Measurements from ENCODE around the gene NDEL1.

Gene NDEL1

DNA sequence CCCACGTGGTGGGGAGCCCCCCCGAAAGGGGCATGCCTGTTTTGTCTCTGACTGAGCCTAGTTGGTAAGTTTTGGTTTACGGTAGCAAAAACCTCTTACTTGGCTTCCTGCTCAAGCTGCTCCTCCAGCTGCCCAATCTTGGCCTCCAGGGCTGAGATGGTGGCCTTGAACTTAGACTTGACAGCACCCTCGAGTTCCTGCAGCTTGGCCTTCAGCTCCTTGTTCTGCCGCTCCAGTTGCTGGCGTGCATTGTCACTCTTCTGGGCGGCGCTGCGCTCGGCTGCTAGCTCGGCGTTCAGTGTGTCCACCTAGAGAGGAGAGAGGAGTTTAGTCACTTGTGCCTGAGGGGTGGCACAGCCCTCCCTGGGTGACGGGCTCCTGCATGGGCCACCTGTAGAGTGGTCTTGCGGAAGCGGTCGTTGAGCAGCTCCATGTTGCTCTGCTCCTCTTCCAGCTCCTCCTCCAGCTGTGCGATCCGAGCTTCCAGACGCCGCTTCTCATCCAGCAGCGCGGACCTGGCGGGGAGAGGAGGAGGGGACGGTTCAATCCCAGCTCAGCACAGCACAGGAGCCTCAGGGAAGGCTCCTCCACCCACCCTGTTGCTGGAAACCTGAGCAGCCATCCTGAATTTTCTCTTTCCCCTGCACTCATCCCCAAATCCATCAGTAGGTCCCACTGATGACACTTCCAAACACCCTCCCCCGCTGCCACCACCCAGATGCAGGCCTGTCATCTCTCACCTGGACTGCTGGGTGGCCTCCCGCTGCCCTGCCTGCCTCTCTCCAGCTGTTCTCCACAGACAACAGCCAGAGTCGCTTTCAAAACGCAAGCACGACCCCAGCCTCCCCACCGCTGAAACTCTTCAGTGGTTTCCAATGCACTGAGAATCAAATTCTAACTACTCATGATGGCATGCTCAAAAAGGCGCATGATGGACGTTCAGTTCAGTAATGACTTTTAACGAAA lies 44.6 kb downstream of the NDEL1 start:
- Histone ChIP-seq H3K4me3 (ENCODE audit: low read length) (no peak overlapping the region), H3K36me3 (ENCODE audit: insufficient read depth, low read length) (peaks cover 100% of the 10 kb centered on the region), H3K9me3 (ENCODE audit: insufficient read depth, low read depth, low read length) (peaks cover 3% of the 10 kb centered on the region; the same call in 1 of the 2 replicates), H3K27ac (ENCODE audit: low read depth, low read length) (no peak overlapping the region), H3K9ac (ENCODE audit: low read depth, low read length) (no peak overlapping the region), H3K27me3 (ENCODE audit: insufficient read depth, low read length) (no peaks in the 10 kb centered on the region), H3K4me1 (ENCODE audit: insufficient read depth, low read length) (no peaks in the 10 kb centered on the region)
- WGBS, result 95% methylated on average over 33 of the region's 33 CpGs

DNA sequence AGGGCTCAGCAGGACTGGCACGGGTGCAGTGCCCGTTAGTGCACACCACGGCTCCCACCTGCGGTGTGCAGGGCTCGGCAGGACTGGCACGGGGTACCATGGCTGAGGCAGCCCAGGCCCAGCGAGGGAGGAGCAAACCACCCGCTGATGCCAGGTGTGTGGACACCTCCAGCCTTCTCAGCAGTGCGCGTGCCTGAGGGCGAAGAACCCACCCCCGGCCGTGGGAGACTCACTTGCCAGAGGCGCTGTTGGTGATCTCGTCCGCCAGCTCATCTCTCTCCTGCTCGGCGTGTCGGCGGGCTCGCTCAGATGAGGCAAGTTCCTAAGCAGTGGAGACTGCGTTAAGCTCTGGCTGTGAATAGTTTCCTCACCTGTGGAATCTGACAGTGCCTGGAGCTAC lies 45.4 kb downstream of the NDEL1 start:
- H3K36me3 ChIP-seq (ENCODE audit: insufficient read depth, low read length), result peaks cover 100% of the 10 kb centered on the region
- WGBS, result 92% methylated on average over 21 of the region's 22 CpGs

GRCh38 chr17:8481703-8482102 lies 46.0 kb downstream of the NDEL1 start:
- H3K9me3 ChIP-seq (ENCODE audit: insufficient read depth, low read depth, low read length), result peaks cover 3% of the 10 kb centered on the region; the same call in 1 of the 2 replicates
- H3K4me1 ChIP-seq (ENCODE audit: insufficient read depth, low read length), result no peaks in the 10 kb centered on the region
- no peaks in the 10 kb centered on the region for H3K27me3 ChIP-seq (ENCODE audit: insufficient read depth, low read length)
- no peak overlapping the region for H3K27ac ChIP-seq (ENCODE audit: low read depth, low read length)
- WGBS, result 95% methylated on average over 5 of the region's 5 CpGs
- no peak overlapping the region for H3K4me3 ChIP-seq (ENCODE audit: low read length)
- H3K9ac ChIP-seq (ENCODE audit: low read depth, low read length), result no peak overlapping the region
- H3K36me3 ChIP-seq (ENCODE audit: insufficient read depth, low read length), result peaks cover 100% of the 10 kb centered on the region

More for the DNA sequence above, 45.4 kb downstream of the NDEL1 start:
- peaks cover 3% of the 10 kb centered on the region; the same call in 1 of the 2 replicates for H3K9me3 ChIP-seq (ENCODE audit: insufficient read depth, low read depth, low read length)
- no peak overlapping the region for H3K9ac ChIP-seq (ENCODE audit: low read depth, low read length)
- H3K4me1 ChIP-seq (ENCODE audit: insufficient read depth, low read length), result no peaks in the 10 kb centered on the region
- no peak overlapping the region for H3K27ac ChIP-seq (ENCODE audit: low read depth, low read length)
- no peak overlapping the region for H3K4me3 ChIP-seq (ENCODE audit: low read length)
- H3K27me3 ChIP-seq (ENCODE audit: insufficient read depth, low read length), result no peaks in the 10 kb centered on the region

DNA sequence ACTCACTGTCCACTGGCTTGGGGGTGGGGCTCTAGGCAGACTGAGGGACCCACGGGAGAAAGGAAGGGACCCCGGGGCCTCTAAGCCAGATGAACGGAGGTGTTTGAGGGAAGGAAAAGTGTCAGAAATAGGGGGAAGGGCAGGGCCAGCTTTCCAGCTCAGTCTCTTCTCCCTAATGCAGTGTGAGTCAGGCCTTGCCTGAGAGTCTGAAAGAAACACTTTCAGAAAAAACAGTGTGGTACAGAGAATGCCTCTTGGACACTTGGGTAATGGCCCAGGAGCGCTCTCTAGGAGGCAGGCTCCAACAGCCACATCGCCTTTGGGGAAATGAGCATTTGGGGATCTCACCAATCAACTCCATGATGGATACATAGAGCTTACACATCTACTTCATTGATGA lies 46.9 kb downstream of the NDEL1 start:
- no peaks in the 10 kb centered on the region for H3K27me3 ChIP-seq (ENCODE audit: insufficient read depth, low read length)
- H3K4me1 ChIP-seq (ENCODE audit: insufficient read depth, low read length), result no peaks in the 10 kb centered on the region
- peaks cover 100% of the 10 kb centered on the region for H3K36me3 ChIP-seq (ENCODE audit: insufficient read depth, low read length)
- no peak overlapping the region for H3K27ac ChIP-seq (ENCODE audit: low read depth, low read length)
- no peak overlapping the region for H3K9ac ChIP-seq (ENCODE audit: low read depth, low read length)
- 96% methylated on average over 5 of the region's 5 CpGs for WGBS
- H3K9me3 ChIP-seq (ENCODE audit: insufficient read depth, low read depth, low read length), result peaks cover 3% of the 10 kb centered on the region; the same call in 1 of the 2 replicates
- H3K4me3 ChIP-seq (ENCODE audit: low read length), result no peak overlapping the region

DNA sequence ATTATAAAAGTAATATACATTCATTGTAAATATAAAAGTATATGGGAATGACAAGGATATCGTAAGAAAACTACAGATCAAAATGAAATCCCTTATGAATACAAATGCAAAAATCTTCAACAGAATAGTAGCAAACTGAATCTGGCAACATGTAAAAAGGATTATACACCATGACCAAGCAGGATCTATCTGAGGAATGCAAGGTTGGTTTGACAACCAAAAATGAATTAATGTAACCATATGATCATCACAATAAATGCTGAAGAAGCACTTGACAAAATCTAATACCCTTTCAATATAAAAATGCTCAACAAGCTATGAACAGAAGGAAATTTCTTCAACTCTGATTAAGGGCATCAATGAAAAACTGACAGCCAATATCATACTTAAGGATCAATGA lies 48.8 kb downstream of the NDEL1 start:
- no peaks in the 10 kb centered on the region for H3K4me1 ChIP-seq (ENCODE audit: insufficient read depth, low read length)
- no peak overlapping the region for H3K27ac ChIP-seq (ENCODE audit: low read depth, low read length)
- H3K36me3 ChIP-seq (ENCODE audit: insufficient read depth, low read length), result peaks cover 100% of the 10 kb centered on the region
- no peak overlapping the region for H3K4me3 ChIP-seq (ENCODE audit: low read length)
- no CpG with 5 or more reads among the region's 1 CpG for WGBS
- H3K9ac ChIP-seq (ENCODE audit: low read depth, low read length), result no peak overlapping the region
- no peaks in the 10 kb centered on the region for H3K27me3 ChIP-seq (ENCODE audit: insufficient read depth, low read length)
- H3K9me3 ChIP-seq (ENCODE audit: insufficient read depth, low read depth, low read length), result peaks cover 3% of the 10 kb centered on the region; the same call in 1 of the 2 replicates

GRCh38 chr17:8485491-8485890 lies 49.8 kb downstream of the NDEL1 start:
- Histone ChIP-seq H3K36me3 (ENCODE audit: insufficient read depth, low read length) (peaks cover 100% of the 10 kb centered on the region), H3K27me3 (ENCODE audit: insufficient read depth, low read length) (no peaks in the 10 kb centered on the region), H3K4me3 (ENCODE audit: low read length) (no peak overlapping the region), H3K9ac (ENCODE audit: low read depth, low read length) (no peak overlapping the region), H3K4me1 (ENCODE audit: insufficient read depth, low read length) (no peaks in the 10 kb centered on the region), H3K27ac (ENCODE audit: low read depth, low read length) (no peak overlapping the region), H3K9me3 (ENCODE audit: insufficient read depth, low read depth, low read length) (peaks cover 3% of the 10 kb centered on the region; the same call in 1 of the 2 replicates)
- WGBS, result 100% methylated on average over 1 of the region's 1 CpG

GRCh38 chr17:8487130-8487645 lies 51.5 kb downstream of the NDEL1 start:
- H3K9me3 ChIP-seq (ENCODE audit: insufficient read depth, low read depth, low read length), result peaks cover 3% of the 10 kb centered on the region; the same call in 1 of the 2 replicates
- 88% methylated on average over 19 of the region's 19 CpGs for WGBS
- H3K9ac ChIP-seq (ENCODE audit: low read depth, low read length), result no peak overlapping the region
- H3K36me3 ChIP-seq (ENCODE audit: insufficient read depth, low read length), result peaks cover 100% of the 10 kb centered on the region
- no peaks in the 10 kb centered on the region for H3K27me3 ChIP-seq (ENCODE audit: insufficient read depth, low read length)
- no peak overlapping the region for H3K4me3 ChIP-seq (ENCODE audit: low read length)
- H3K27ac ChIP-seq (ENCODE audit: low read depth, low read length), result no peak overlapping the region
- no peaks in the 10 kb centered on the region for H3K4me1 ChIP-seq (ENCODE audit: insufficient read depth, low read length)

DNA sequence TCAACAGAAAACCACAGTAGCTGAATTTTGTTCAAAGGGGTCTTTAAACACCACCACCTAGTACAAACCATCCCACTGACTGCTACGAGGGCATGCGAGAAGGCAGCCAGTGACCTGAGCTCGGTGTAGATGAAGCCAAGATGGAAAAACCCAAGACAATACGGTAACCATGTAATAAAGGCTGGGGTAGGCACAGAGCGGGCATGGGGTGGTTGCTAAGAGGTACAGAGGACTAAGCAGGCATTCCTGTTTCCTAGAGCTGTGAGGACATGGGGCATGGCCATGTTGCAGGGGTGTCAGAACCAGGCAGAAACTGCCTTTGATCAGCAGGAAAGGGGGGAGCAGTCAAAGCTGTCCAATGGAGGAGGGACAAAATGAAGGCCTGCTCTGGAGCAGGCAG lies 52.1 kb downstream of the NDEL1 start:
- WGBS, result 97% methylated on average over 5 of the region's 5 CpGs
- peaks cover 100% of the 10 kb centered on the region for H3K36me3 ChIP-seq (ENCODE audit: insufficient read depth, low read length)

DNA sequence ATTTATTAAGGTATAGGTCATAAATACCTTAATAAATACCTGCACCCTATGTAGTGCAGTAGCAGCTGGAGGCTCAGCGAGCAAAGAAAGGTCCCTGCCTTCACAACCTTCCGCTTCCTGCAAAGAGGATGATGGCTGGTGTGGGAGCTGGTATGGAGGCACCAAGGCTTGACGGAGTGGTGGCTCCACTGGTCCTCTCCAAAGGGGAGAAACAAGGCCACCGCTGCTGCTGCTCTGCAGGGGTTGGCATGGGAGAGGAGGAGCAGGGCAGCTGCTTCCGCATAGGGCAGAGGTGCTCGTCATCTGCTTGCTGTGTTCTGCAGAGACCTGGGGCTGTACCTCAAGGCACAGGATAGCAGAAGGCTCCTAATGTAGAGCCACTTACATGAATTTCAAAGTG lies 52.8 kb downstream of the NDEL1 start:
- 97% methylated on average over 6 of the region's 6 CpGs for WGBS
- H3K4me3 ChIP-seq (ENCODE audit: low read length), result no peak overlapping the region
- H3K4me1 ChIP-seq (ENCODE audit: insufficient read depth, low read length), result no peaks in the 10 kb centered on the region
- H3K9me3 ChIP-seq (ENCODE audit: insufficient read depth, low read depth, low read length), result peaks cover 3% of the 10 kb centered on the region; the same call in 1 of the 2 replicates
- H3K27ac ChIP-seq (ENCODE audit: low read depth, low read length), result no peak overlapping the region
- H3K27me3 ChIP-seq (ENCODE audit: insufficient read depth, low read length), result no peaks in the 10 kb centered on the region
- H3K36me3 ChIP-seq (ENCODE audit: insufficient read depth, low read length), result peaks cover 100% of the 10 kb centered on the region
- H3K9ac ChIP-seq (ENCODE audit: low read depth, low read length), result no peak overlapping the region

More for the DNA sequence above, 52.1 kb downstream of the NDEL1 start:
- H3K4me1 ChIP-seq (ENCODE audit: insufficient read depth, low read length), result no peaks in the 10 kb centered on the region
- H3K4me3 ChIP-seq (ENCODE audit: low read length), result no peak overlapping the region
- no peaks in the 10 kb centered on the region for H3K27me3 ChIP-seq (ENCODE audit: insufficient read depth, low read length)
- H3K27ac ChIP-seq (ENCODE audit: low read depth, low read length), result no peak overlapping the region
- H3K9ac ChIP-seq (ENCODE audit: low read depth, low read length), result no peak overlapping the region
- peaks cover 3% of the 10 kb centered on the region; the same call in 1 of the 2 replicates for H3K9me3 ChIP-seq (ENCODE audit: insufficient read depth, low read depth, low read length)

GRCh38 chr17:8488901-8489300 lies 53.2 kb downstream of the NDEL1 start:
- H3K4me3 ChIP-seq (ENCODE audit: low read length), result no peak overlapping the region
- H3K9me3 ChIP-seq (ENCODE audit: insufficient read depth, low read depth, low read length), result peaks cover 3% of the 10 kb centered on the region; the same call in 1 of the 2 replicates
- no peak overlapping the region for H3K9ac ChIP-seq (ENCODE audit: low read depth, low read length)
- no peaks in the 10 kb centered on the region for H3K4me1 ChIP-seq (ENCODE audit: insufficient read depth, low read length)
- H3K27ac ChIP-seq (ENCODE audit: low read depth, low read length), result no peak overlapping the region
- WGBS, result 90% methylated on average over 4 of the region's 4 CpGs
- H3K27me3 ChIP-seq (ENCODE audit: insufficient read depth, low read length), result no peaks in the 10 kb centered on the region
- H3K36me3 ChIP-seq (ENCODE audit: insufficient read depth, low read length), result peaks cover 100% of the 10 kb centered on the region

GRCh38 chr17:8489841-8490240 lies 54.2 kb downstream of the NDEL1 start:
- Histone ChIP-seq H3K9ac (ENCODE audit: low read depth, low read length) (no peak overlapping the region), H3K27me3 (ENCODE audit: insufficient read depth, low read length) (no peaks in the 10 kb centered on the region), H3K36me3 (ENCODE audit: insufficient read depth, low read length) (peaks cover 100% of the 10 kb centered on the region), H3K27ac (ENCODE audit: low read depth, low read length) (no peak overlapping the region), H3K4me3 (ENCODE audit: low read length) (no peak overlapping the region), H3K9me3 (ENCODE audit: insufficient read depth, low read depth, low read length) (peaks cover under 1% of the 10 kb centered on the region; the same call in 1 of the 2 replicates), H3K4me1 (ENCODE audit: insufficient read depth, low read length) (no peaks in the 10 kb centered on the region)
- 100% methylated on average over 3 of the region's 3 CpGs for WGBS

Data from HUES64 (cell line).